HG03378 (cell line): ENCODE results near the gene ALOX12B.
"Not testable (repeated sequence)": the region's sequence is repeated elsewhere in the genome, so short reads cannot be mapped to it uniquely, and the experiment has no call there.

Experiments
- ATAC-seq: cut with Tn5 transposase; IDR thresholded peaks from one replicate; pipeline ENCODE4 v1.9.1; 2021; ENCODE audit warnings: mild to moderate bottlenecking, moderate library complexity; ENCODE audit not compliant: unreplicated experiment

The ALOX12B gene

DNA sequence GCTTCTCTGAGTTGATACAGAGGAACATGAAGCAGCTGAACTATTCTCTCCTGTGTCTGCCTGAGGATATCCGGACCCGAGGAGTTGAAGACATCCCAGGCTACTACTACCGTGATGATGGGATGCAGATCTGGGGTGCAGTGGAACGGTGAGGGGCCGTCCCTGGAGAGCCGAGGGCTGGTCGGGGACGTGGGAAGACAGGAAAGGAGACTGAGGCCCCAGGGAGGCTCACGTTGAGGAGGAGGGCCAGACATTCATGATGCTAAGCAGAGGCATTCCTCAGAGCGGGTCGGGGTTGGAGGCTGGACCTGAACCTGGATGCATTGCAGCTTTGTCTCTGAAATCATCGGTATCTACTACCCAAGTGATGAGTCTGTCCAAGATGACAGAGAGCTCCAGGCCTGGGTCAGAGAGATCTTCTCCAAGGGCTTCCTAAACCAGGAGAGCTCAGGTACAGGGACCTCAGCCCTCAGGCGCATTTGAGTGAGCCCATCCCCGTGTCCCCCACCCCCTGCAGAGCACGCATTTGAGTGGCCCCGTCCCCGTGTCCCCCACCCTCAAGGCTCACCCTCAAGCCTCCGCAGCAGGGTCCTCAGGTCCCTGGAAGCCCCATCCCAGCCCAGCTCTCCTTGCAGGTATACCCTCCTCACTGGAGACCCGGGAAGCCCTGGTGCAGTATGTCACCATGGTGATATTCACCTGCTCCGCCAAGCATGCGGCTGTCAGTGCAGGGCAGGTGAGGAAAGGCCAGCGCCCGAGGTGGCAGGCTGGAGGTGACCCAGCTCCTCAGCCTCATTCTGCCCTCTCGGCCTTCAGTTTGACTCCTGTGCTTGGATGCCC lies 40.4 kb downstream of the ALOX12B start:
- ATAC-seq, result no peak

DNA sequence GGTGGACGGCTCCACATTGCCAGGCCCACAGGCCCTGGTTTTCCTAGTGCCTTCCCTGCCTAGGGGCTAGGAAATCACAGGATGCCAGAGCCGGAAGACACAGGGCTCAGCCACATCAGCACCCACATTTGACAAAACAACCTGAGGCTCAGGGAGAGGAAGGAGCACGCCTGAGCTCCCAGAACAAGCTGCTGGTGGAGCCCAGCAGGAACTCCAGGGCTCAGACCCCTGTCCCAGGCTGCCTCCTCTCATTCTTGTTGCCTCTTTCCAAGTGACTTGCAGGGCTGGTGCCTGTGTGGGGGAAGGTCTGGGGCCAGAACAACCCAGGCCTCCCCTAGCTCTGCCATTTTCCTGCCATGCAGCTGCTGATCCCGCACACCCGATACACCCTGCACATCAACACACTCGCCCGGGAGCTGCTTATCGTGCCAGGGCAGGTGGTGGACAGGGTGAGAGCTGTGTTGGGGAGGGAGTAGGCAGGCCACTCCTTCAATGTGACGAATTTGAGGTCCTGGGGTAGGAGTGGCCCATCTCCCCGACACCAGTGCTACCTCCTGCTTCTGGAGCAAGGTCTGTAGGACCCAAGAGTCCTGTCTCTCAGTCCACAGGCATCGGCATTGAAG lies 41.1 kb downstream of the ALOX12B start:
- ATAC-seq, result no peak

DNA sequence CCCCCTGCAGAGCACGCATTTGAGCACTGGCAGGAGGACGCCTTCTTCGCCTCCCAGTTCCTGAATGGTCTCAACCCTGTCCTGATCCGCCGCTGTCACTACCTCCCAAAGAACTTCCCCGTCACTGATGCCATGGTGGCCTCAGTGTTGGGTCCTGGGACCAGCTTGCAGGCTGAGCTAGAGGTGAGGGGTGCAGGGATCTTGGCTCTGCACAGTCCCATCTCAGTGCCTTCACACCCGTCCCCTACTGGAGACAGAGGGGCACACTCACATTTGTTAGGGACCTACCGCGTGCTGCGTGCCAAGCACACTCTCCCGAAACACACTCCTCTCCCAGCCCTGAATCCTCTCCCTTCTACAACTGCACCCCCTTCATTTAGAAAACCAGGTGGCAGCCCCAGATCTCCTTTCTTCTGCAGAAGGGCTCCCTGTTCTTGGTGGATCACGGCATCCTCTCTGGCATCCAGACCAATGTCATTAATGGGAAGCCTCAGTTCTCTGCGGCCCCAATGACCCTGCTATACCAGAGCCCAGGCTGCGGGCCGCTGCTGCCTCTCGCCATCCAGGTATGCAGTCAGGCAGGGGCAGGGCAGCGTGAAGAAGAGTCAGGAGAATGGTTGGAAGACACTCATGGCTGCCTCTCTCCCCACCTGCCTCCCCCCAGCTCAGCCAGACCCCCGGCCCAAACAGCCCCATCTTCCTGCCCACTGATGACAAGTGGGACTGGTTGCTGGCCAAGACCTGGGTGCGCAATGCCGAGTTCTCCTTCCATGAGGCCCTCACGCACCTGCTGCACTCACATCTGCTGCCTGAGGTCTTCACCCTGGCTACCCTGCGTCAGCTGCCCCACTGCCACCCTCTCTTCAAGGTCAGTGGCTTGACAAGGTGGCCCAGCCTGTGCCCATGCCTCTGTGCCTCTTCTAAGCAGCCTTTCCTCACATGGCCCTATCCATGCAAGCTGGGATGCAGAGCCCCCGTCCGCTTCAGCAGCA lies 42.4 kb downstream of the ALOX12B start:
- ATAC-seq, result no peak

DNA sequence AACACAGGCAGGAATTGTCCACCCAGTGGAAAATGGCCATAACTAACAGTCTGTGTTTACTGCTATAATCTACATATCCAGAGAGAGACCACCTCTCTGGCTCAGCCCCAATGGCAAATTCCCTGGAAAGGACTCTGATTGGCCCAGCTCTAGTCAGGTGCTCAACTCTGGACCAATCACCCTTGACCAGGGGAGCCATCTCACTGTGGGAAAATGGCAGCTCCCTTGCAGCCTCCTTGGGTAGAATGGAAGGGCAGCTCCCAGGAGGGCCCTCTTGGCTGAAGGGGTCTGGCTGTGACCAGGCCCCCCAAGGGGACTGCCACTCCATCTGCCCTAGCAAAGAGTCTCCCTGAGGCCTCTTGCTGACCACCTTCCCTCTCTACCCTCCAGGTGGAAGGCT lies 45.5 kb downstream of the ALOX12B start:
- ATAC-seq, result no peak

DNA sequence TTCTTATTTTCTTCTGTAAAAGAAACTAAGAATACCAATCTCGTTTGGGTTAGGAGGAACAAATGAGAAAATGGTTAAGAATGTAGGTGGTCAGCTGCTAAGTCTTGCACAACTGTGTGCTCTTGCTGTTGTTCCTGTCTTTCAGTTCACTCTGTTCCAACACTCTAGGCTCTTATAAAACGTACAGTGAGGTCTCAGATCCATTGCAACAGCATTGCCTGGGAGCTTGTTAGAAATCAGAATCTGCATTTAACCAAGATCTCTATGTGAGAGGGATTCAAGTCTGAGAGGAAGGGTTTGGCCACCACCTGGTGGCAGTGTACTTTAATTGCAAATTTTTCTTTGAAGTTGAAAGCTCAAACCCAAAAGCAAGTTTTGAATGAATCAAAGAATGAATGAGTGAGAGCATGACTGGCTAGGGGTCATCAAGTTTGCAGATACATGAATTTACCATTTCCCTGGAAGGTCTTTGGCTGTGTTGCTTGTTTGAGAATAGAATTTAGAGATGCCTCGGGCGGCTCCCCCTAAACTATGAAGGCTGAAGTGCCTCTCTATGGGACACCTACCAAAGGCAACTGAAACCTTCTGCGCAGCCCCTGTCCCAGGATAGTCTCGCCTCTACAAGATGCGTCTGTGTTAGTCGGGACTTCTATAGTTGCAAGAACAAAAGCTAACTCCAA lies 46.1 kb downstream of the ALOX12B start:
- no peak for ATAC-seq

DNA sequence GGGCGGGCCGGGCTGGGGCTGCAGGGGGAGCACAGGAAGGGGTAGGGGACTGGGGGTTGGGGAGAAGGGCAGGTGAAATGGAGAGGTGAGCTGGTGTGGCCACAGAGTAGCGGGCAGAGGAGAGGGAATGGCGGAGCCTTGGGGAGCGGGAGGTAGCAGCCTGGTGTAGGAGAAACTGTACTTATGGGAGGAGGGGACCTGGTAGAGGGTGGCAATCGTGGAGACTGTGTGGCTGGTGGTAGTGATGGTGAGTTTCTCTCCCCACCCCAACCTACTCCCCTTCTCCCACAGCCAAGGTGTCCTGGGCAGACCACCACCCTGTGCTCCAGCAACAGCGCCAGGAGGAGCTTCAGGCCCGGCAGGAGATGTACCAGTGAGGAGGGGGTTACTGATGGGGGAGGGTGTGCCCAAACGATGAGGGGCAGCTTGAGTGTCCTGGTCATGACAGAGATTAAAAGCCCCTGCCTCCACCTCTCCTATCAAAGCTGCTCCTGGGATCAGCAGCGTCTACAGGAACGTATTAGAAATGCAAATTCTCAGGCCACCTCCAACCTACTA lies 47.8 kb downstream of the ALOX12B start:
- ATAC-seq, result no peak

DNA sequence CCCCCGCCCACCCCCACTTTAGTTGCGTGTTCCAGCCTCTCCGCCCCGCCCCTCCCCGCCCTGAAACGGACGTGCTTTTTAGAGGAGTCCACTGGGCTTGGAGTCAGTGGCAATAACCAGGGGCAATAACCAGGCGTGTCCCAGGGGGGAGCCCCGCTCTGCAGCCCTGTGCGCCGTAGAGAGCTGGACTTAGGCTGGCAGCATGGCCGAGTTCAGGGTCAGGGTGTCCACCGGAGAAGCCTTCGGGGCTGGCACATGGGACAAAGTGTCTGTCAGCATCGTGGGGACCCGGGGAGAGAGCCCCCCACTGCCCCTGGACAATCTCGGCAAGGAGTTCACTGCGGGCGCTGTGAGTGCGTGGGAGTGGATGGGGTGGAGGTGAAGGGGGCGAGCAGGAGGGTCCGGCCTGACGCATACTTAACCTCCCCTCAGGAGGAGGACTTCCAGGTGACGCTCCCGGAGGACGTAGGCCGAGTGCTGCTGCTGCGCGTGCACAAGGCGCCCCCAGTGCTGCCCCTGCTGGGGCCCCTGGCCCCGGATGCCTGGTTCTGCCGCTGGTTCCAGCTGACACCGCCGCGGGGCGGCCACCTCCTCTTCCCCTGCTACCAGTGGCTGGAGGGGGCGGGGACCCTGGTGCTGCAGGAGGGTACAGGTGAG lies 48.4 kb downstream of the ALOX12B start, which contains the start of gene ALOX15B:
ALOX15B (plus strand) TSS at position 106 of the 657 bp plus-strand sequence; CDS start at position 203, 97 bp downstream.
- no peak for ATAC-seq

DNA sequence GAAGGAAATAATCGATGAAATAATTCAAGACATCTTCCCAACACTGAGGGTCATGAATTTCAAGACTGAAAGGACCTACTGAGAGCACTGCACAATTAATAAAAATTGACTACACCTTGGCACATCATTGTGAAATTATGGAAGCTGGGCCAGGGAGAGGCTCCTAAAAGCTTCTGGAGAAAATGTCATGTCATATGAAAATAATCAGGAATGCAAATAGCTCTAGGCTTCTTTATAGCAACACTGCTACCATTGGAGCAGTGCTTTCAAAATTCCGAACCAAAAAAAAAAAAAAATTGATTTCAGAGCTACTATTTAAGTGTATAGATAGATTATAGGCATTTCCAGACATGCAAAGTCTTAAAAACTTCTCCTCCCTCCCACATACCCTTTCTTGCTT lies 55.1 kb downstream of the ALOX12B start:
- ATAC-seq, result no peak

DNA sequence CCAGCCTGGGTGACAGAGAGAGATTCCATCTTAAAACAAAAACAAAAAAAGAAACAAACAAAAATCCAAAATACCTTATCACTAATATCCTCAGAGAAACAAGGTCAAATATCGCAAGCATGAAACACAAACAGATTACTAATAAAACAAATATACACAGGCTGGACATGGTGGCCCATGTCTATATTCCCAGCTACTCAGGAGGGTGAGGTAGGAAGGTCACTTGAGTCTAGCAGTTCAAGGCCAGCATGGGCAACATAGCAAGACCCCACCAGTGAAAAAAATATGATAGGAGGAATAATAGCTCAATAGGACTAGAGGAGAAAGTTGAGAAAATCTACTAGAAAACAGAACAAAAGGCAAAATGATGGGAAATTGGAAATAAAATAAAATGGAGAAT lies 55.6 kb downstream of the ALOX12B start:
- ATAC-seq, result no peak

DNA sequence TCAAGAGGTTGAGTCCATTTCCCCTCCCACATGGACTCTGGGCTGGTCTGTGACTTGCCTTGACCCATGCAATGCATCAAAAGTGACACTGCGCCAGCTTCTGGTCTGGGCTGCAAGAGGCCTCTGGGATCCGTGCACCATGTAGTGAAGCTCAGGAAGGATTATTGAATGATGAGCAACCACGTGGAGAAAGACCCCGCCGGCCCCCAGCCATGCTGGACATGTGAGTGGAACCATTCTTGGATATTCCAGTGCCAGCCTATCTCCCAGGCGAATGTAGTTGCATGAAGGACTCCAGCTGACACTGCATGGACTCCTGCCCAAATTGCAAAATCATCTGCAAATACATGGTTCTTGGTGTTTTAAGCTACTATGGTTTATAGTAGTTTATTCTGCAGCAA lies 56.3 kb downstream of the ALOX12B start:
- ATAC-seq, result no peak

DNA sequence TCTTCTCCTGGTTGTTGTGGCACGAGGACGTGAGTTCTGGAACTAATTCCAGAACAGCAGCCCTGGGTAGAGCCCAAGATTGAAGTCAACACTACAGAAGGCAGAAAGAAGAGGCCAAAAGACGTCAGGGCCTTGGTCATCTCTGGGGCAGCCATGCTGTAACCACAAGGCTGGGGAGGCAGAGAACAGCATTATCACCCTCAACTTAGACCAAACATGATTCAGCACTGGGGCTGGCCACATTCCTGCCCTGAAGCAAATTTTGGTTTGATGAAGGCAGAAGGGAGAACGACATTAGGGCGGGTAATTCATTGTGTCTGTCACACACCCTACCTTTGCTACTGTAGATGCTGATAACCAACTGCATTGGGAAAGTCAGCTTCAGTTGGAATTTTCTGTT lies 58.4 kb downstream of the ALOX12B start:
- ATAC-seq, result no peak

DNA sequence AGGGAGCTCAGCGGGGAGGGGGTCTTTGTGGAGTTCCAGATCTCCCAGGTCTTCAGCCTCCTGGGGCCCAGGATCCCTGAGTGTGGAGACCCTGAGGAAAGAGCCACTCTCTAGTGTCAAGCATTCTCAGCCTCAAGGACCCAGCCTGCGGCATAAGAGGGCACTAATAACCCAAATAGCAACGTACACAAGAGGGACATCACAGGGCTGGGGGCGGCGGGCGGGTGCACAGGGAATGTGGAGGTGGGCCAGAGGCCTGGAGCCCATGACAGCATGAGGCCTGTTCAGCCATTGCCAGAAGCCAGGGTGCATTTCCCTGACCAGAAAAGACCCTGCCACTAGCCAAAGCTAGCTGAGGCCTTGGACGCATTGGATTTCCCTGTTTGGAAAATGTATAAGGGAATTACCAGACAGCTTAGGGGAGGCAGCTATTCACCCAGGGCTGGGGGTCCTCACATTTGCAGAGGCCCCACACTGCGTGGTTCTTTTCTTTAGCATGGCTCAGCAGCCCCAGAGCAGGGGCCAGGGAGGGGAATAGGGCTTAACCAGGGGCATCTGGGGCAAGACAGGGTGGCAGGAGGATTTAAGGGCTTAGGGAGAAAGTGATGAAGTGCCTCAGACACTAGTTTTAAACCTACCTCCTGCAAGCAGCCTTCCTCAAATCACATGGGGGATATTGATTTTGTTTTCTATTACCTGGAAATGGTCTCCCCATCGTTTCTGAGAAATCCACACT lies 62.2 kb downstream of the ALOX12B start:
- ATAC-seq, result no peak

DNA sequence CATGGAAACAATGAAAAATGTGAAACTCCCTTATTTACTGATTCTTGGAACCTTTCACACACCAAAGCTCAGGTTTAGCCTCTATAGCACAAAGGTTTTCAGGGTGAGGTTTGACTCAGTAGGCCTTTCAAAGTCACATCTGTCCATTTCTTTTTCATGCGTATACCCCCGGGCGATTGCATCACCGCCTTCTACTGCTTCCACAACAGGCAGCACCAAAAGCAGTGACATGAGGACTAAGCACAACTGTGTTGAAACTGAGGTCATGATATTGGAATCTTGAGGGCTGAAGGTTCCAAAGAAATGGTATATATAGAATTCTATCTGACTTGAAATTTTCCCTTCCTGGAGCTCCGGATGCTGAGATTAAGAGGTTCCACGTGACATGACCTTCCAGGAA lies 63.4 kb downstream of the ALOX12B start:
- ATAC-seq, result not testable (repeated sequence)
